Esophagus muscularis mucosa (tissue), 3 donors: ENCODE data around the gene KLHL5.

Experiments used
- EP300 ChIP-seq: sonication (generic); formaldehyde crosslinking; IDR thresholded peaks from one replicate; pipeline ENCODE4 v1.6.1; 2017; ENCODE audit warnings: antibody characterized with exemption
- TF ChIP-seq, protein P1 (sequence below), 3 experiments: fragments of 200-600 bp in 2 of 3; fragments of 450-650 bp in 1 of 3; sonication (generic) in 2 of 3; IDR thresholded peaks; one replicate each; pipeline ENCODE4 v1.5.1; 2017 to 2019; ENCODE audit warnings: antibody characterized with exemption in 3 of 3, mild to moderate bottlenecking in 2 of 3, moderate library complexity in 1 of 3

DNA sequence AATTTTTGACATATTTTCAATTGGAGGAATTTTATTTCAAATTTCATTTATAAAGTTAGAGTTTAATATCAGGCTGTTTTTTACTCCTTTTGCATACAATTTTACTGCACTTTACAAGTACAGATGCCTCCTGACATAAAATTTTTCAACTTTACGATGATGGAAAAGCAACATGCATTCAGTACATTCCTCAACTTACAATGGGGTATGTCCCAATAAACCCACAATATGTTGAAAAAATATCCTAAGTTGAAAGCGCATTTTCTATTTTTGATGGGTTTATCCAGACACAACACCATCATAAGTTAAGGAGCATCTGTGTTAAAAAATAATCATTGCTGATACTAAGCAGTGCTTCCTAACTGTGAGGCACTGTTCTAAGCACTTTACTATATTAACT, 4.3 kb downstream of the KLHL5 start:
- TF ChIP-seq, protein P1, sequence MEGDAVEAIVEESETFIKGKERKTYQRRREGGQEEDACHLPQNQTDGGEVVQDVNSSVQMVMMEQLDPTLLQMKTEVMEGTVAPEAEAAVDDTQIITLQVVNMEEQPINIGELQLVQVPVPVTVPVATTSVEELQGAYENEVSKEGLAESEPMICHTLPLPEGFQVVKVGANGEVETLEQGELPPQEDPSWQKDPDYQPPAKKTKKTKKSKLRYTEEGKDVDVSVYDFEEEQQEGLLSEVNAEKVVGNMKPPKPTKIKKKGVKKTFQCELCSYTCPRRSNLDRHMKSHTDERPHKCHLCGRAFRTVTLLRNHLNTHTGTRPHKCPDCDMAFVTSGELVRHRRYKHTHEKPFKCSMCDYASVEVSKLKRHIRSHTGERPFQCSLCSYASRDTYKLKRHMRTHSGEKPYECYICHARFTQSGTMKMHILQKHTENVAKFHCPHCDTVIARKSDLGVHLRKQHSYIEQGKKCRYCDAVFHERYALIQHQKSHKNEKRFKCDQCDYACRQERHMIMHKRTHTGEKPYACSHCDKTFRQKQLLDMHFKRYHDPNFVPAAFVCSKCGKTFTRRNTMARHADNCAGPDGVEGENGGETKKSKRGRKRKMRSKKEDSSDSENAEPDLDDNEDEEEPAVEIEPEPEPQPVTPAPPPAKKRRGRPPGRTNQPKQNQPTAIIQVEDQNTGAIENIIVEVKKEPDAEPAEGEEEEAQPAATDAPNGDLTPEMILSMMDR (IDR thresholded peaks at IDR 0.05): no peak
- TF ChIP-seq EP300: no peak
